HUES64 (cell line): Measurements from ENCODE around the gene GOPC.

Experiments
- H3K27ac ChIP-seq: 2 replicates; pipeline ENCODE4 v1.7.0; 2013; ENCODE audit warnings: low read depth, low read length, inconsistent platforms
- H3K27me3 ChIP-seq: 2 replicates; pipeline ENCODE4 v1.6.1; 2013; ENCODE audit warnings: mild to moderate bottlenecking, low read length; ENCODE audit not compliant: insufficient read depth
- H3K36me3 ChIP-seq: 2 replicates; pipeline ENCODE4 v1.6.1; 2013; ENCODE audit warnings: mild to moderate bottlenecking, low read length; ENCODE audit not compliant: insufficient read depth
- H3K4me1 ChIP-seq: 2 replicates; pipeline ENCODE4 v1.6.1; 2013; ENCODE audit warnings: mild to moderate bottlenecking, low read length, moderate library complexity; ENCODE audit not compliant: insufficient read depth
- H3K4me3 ChIP-seq: 2 replicates; pipeline ENCODE4 v1.5.1; 2013; ENCODE audit warnings: mild to moderate bottlenecking, low read length, moderate library complexity
- H3K9ac ChIP-seq: 2 replicates; pipeline ENCODE4 v1.6.1; 2013; ENCODE audit warnings: mild to moderate bottlenecking, low read depth, low read length
- H3K9me3 ChIP-seq: 2 replicates; pipeline ENCODE4 v1.6.1; 2013; ENCODE audit warnings: low read depth, low read length; ENCODE audit not compliant: insufficient read depth
- WGBS: fragments of 150-250, 120-280 bp; methylation state at CpG from one replicate; pipeline ENCODE4 v1.1.7; 2013; ENCODE audit warnings: missing lambda C conversion rate; 5-methylcytosine and 5-hydroxymethylcytosine counted together

Gene GOPC

DNA sequence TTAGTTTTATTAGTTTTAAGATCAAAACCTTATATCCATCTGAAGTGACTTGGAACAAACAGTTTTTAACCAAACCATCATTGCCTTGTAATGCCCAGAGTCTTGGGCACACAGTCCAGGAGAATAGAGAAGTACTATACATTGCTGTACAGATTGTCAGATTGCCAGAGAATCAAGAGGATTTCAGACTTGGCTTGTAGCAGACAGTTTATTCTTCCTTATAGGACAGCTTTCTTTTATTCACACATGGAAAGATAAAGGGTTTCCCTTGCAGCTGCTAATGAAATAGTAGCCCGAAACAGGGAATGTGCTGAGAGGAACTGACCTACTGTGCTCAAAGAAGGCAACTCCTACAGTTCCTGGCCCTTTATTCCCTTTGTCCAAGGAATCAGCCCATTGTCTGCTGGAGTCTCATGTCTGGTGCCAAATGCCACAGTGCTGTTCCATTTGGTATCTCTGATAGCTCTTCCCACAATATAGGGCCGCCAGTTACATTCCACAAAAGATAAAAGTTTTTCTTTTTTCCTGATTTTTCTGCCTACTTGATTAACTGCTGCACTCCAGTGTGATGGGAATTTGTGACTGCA is 89.2 kb downstream of the GOPC start:
- Histone ChIP-seq H3K36me3 (no peaks in the 10 kb centered on the region), H3K9ac (no peak overlapping the region), H3K4me3 (no peak overlapping the region), H3K4me1 (no peaks in the 10 kb centered on the region; the same call in 1 of the 2 replicates), H3K27ac (no peak overlapping the region), H3K9me3 (no peaks in the 10 kb centered on the region), H3K27me3 (no peaks in the 10 kb centered on the region)
- 77% methylated on average over 2 of the region's 2 CpGs for WGBS

DNA sequence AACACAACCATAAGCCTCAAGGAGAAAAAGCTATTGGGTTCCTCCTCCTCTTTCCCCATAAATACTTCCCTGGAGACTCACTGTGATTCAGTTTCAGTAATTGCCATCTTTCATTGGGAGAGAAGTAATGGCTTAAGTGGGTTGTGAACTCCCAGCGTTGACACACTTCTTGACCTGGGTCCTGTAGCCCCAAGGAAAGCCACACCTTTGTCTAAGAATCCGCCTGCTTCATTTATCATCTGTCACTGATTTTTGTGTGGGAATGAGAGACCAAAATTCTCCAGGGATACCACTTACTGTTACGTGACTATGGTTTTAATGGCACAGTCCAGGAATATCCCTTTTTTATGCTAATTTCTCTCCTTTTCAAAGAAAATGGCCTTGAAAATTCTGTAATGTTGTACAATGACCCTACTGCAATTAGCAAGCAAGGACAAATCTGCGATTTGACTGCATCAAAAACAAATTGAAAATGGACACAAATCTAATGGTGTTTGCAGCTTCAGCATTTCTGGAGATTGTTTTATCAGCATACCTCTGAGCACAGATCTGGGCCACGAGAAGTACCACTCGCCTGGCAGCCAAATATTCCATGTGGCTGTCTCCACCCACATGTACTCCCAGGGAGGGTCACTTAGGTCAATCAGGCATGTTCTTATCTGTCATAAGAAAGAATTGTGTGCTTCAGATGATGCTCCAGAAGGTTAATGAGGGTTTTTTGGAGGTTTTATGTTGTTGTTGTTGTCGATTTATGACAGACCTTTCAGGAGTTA is 90.1 kb downstream of the GOPC start:
- no peak overlapping the region for H3K9ac ChIP-seq
- H3K27me3 ChIP-seq = no peaks in the 10 kb centered on the region
- H3K4me1 ChIP-seq = peaks cover 3% of the 10 kb centered on the region; the same call in 1 of the 2 replicates
- H3K9me3 ChIP-seq = no peaks in the 10 kb centered on the region
- H3K36me3 ChIP-seq = no peaks in the 10 kb centered on the region
- 95% methylated on average over 7 of the region's 7 CpGs for WGBS
- H3K4me3 ChIP-seq = no peak overlapping the region
- no peak overlapping the region for H3K27ac ChIP-seq
